SK-N-MC (cell line): ENCODE measurements around the gene INSL6.

Experiments
- EZH2 ChIP-seq: fragments of 200-600 bp; sonication (generic); IDR thresholded peaks from one replicate; pipeline ENCODE4 v1.6.1; 2017; ENCODE audit warnings: antibody characterized with exemption
- POLR2AphosphoS5 ChIP-seq: IDR thresholded peaks from 2 replicates; pipeline ENCODE4 v1.6.1; 2012; ENCODE audit warnings: mild to moderate bottlenecking, low read depth, low read length, borderline replicate concordance

DNA sequence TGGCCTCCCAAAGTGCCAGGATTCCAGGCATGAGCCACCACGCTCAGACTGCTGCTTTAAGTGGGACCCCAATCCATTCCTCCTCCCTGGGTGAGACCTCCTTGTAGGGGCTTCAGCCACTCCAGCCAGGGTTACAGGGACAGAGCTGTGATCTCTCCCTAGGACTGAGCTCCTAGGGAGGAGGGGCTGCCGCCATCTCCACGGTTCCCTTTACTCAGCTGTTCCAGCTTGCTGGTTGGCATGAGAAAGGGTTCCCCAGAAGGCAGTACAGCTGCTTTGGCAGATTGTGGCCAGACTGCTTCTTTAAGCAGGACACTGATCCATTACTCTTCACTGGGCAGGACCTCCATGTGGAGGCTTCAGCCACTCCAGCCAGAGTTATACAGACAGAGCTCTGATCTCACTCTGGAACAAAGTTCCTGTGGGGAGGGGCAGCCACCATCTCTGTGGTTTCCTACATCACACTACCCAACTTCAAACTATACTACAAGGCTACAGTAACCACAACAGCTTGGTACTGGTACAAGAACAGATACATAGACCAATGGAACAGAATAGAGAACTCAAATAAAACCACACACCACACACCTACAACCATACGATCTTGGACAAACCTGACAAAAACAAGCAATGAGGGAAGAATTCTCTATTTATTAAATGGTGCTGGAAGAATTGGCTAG lies 7.2 kb downstream of the INSL6 start:
- TF ChIP-seq EZH2, result no peak
- TF ChIP-seq POLR2AphosphoS5, result no peak
